Suprapubic skin (tissue), 4 donors: ENCODE data around the gene SLC36A1. TPM values are rescaled to one million over a fixed set of nuclear protein-coding genes. Genes with fewer than 3 reads are reported as not detected.
"Not testable (repeated sequence)": the region's sequence is repeated elsewhere in the genome, so short reads cannot be mapped to it uniquely, and the experiment has no call there.

Experiments
- DNase-seq, 2 donors: peaks; one replicate each; pipeline ENCODE4 v3.0.0-alpha.2; 2019; ENCODE audit warnings: low spot score in 2 of 2
- H3K27ac ChIP-seq: fragments of 200-600 bp; sonication (generic); one replicate; pipeline ENCODE4 v1.5.1; 2019
- H3K27me3 ChIP-seq: fragments of 200-600 bp; sonication (generic); one replicate; pipeline ENCODE4 v1.5.1; 2019
- H3K36me3 ChIP-seq: fragments of 200-600 bp; sonication (generic); one replicate; pipeline ENCODE4 v1.5.1; 2019
- H3K4me1 ChIP-seq: fragments of 200-600 bp; sonication (generic); one replicate; pipeline ENCODE4 v1.5.1; 2019
- H3K4me3 ChIP-seq: fragments of 200-600 bp; sonication (generic); one replicate; pipeline ENCODE4 v1.5.1; 2019; ENCODE audit warnings: mild to moderate bottlenecking
- H3K9me3 ChIP-seq: fragments of 200-600 bp; sonication (generic); one replicate; pipeline ENCODE4 v1.5.1; 2019
- CTCF ChIP-seq, 2 donors: fragments of 200-600 bp in 1 of 2; fragments of 450-650 bp in 1 of 2; sonication (generic) in 1 of 2; IDR thresholded peaks; one replicate each; pipeline ENCODE4 v1.5.1; 2016 to 2019; ENCODE audit warnings: antibody characterized with exemption in 2 of 2, mild to moderate bottlenecking in 1 of 2, moderate library complexity in 1 of 2
- EP300 ChIP-seq: sonication (generic); formaldehyde crosslinking; IDR thresholded peaks from one replicate; pipeline ENCODE4 v1.6.1; 2017; ENCODE audit warnings: antibody characterized with exemption
- POLR2A ChIP-seq, 2 donors: fragments of 450-650 bp; IDR thresholded peaks; one replicate each; pipeline ENCODE4 v1.6.1; 2017; ENCODE audit warnings: antibody characterized with exemption in 2 of 2, mild to moderate bottlenecking in 2 of 2, moderate library complexity in 2 of 2
- POLR2AphosphoS5 ChIP-seq, 3 donors: sonication (generic); formaldehyde crosslinking; IDR thresholded peaks; one replicate each; pipeline ENCODE4 v1.6.1; 2017; ENCODE audit warnings: antibody characterized with exemption in 3 of 3
- WGBS: methylation state at CpG from one replicate; pipeline ENCODE4 v1.1.5; 2018; 5-methylcytosine and 5-hydroxymethylcytosine counted together
- total RNA-seq, 4 donors: library from RNA; depleted of rRNA; stranded (reverse); fragments of >200 nt; gene quantifications; one replicate each; pipeline ENCODE4 v1.1.0, GENCODE V29; 2016

The SLC36A1 gene
- total RNA-seq, 4 donors from 2014 or later = 7.2 to 16.5 (median 8.1) TPM

DNA sequence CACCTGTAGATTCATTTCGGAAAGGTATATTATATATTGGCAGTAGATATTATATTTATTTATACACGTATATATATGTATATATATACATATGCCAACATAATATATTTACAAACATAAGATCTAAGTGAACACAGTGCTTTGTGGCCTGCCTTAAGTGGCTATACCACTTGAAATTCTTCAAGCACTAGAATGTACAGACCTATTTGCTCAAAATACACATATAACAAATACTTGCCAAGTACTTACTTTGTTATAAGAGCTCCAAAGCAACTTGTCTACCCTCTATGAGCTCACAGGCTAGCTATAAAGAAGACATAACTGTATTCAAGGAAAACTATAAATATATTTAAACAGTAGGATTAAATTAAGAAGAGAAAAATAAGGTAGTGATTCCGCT, 33.6 kb upstream of the SLC36A1 start:
- H3K4me3 ChIP-seq = no peak overlapping the region
- no peak overlapping the region for H3K27ac ChIP-seq
- no peak for DNase-seq
- H3K4me1 ChIP-seq = no peaks in the 10 kb centered on the region
- TF ChIP-seq POLR2AphosphoS5 (IDR thresholded peaks at IDR 0.05) = no peak
- no peak for TF ChIP-seq CTCF (IDR thresholded peaks at IDR 0.05)
- no peak for TF ChIP-seq EP300
- no peak for TF ChIP-seq POLR2A (IDR thresholded peaks at IDR 0.05)
- no peaks in the 10 kb centered on the region for H3K36me3 ChIP-seq
- WGBS = 54% methylated on average over 3 of the region's 3 CpGs
- H3K9me3 ChIP-seq = no peaks in the 10 kb centered on the region
- H3K27me3 ChIP-seq = peaks cover 6% of the 10 kb centered on the region

DNA sequence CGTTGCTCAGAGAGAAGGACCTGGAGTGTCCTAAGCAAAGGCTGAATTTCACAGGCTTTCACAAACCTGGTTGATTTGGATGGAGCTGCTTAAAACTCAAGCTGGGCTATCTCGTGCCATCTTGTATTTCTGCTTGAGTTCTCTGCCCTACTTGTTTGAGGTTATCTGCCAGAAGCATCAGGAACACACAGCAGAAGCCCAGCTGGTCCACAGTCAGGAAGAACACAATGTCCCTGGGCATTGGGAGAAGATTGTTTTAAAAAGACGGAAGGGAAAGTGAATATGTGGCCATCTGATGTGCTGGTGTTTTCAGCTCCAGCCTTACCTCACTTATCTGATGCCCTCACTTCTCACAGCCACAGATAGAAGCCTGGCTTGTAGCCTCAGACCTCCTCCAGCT, 32.9 kb upstream of the SLC36A1 start:
- H3K9me3 ChIP-seq = no peaks in the 10 kb centered on the region
- DNase-seq = no peak
- peaks cover 6% of the 10 kb centered on the region for H3K27me3 ChIP-seq
- no peak overlapping the region for H3K27ac ChIP-seq
- no peaks in the 10 kb centered on the region for H3K4me1 ChIP-seq
- H3K4me3 ChIP-seq = no peak overlapping the region
- no peaks in the 10 kb centered on the region for H3K36me3 ChIP-seq
- 77% methylated on average over 3 of the region's 3 CpGs for WGBS
- TF ChIP-seq POLR2A (IDR thresholded peaks at IDR 0.05) = no peak
- no peak for TF ChIP-seq CTCF (IDR thresholded peaks at IDR 0.05)
- TF ChIP-seq EP300 = no peak
- TF ChIP-seq POLR2AphosphoS5 (IDR thresholded peaks at IDR 0.05) = no peak

DNA sequence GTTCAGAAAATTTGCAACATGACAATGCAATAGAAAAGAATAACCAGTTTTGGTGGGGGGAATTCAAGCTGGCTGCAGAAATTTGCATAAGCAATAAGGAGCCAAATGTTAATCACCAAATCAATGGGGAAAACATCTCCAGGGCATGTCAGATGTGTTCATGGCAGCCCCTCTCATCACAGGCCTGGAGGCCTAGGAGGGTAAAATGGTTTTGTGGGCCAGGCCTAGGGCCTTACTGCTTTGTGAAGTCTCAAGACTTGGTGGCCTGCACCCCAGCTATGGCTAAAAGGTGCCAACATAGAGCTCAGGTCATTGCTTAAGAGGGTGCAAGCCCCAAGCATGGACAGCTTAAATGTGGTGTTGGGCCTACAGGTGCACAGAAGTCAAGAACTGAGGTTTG, 29.7 kb upstream of the SLC36A1 start:
- Histone ChIP-seq H3K9me3 (no peaks in the 10 kb centered on the region), H3K4me3 (no peak overlapping the region), H3K4me1 (no peaks in the 10 kb centered on the region), H3K36me3 (no peaks in the 10 kb centered on the region), H3K27ac (no peak overlapping the region), H3K27me3 (peaks cover 4% of the 10 kb centered on the region)
- no peak for TF ChIP-seq EP300
- no peak for TF ChIP-seq POLR2A (IDR thresholded peaks at IDR 0.05)
- no peak for TF ChIP-seq POLR2AphosphoS5 (IDR thresholded peaks at IDR 0.05)
- TF ChIP-seq CTCF (IDR thresholded peaks at IDR 0.05) = no peak
- no peak for DNase-seq

GRCh38 chr5:151420127-151420526, 27.3 kb upstream of the SLC36A1 start:
- no peaks in the 10 kb centered on the region for H3K4me1 ChIP-seq
- no peaks in the 10 kb centered on the region for H3K36me3 ChIP-seq
- H3K9me3 ChIP-seq = no peaks in the 10 kb centered on the region
- WGBS = 75% methylated on average over 6 of the region's 6 CpGs
- peaks cover 9% of the 10 kb centered on the region for H3K27me3 ChIP-seq
- no peak overlapping the region for H3K27ac ChIP-seq
- no peak for TF ChIP-seq CTCF (IDR thresholded peaks at IDR 0.05)
- no peak for DNase-seq
- no peak overlapping the region for H3K4me3 ChIP-seq

- 52% methylated on average over 8 of the region's 8 CpGs for WGBS
- TF ChIP-seq POLR2A (IDR thresholded peaks at IDR 0.05) (no peak), EP300 (no peak), CTCF (IDR thresholded peaks at IDR 0.05) (no peak), POLR2AphosphoS5 (IDR thresholded peaks at IDR 0.05) (no peak)
- H3K27ac ChIP-seq = no peak overlapping the region
- H3K36me3 ChIP-seq = no peaks in the 10 kb centered on the region
- no peaks in the 10 kb centered on the region for H3K4me1 ChIP-seq
- H3K27me3 ChIP-seq = peaks cover 9% of the 10 kb centered on the region
- no peak for DNase-seq
- no peaks in the 10 kb centered on the region for H3K9me3 ChIP-seq
- no peak overlapping the region for H3K4me3 ChIP-seq
Observed at GRCh38 chr5:151424892-151425523, 22.4 kb upstream of the SLC36A1 start.

DNA sequence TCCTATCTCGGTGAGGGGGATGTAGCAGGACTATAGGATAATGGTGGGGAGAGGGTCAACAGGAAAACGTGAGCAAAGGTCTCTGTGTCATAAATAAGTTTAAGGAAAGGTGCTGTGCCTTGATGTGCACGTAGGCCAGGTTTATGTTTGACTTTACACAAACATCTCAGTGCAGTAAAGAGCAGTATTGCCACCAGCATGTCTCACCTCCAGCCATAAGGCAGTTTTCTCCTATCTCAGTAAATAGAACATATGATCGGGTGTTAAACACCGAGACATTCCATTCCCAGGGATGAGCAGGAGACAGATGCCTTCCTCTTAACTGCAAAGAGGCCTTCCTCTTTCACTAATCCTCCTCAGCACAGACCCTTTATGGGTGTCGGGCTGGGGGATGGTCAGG, 21.1 kb upstream of the SLC36A1 start:
- H3K27me3 ChIP-seq, H3K4me1 ChIP-seq, DNase-seq, H3K9me3 ChIP-seq, H3K36me3 ChIP-seq, H3K27ac ChIP-seq, H3K4me3 ChIP-seq: not testable (repeated sequence)
- 62% methylated on average over 6 of the region's 6 CpGs for WGBS
